ENCODE results near the gene ZCCHC14.
"Not testable (repeated sequence)": the region's sequence is repeated elsewhere in the genome, so short reads cannot be mapped to it uniquely, and the experiment has no call there.

ZCCHC14 gene

GRCh38 chr16:87491522-87492290 lies 1.1 kb downstream of the ZCCHC14 start:
- H3K4me3 ChIP-seq (ENCODE audit: low read depth, low read length): no peak overlapping the region
- no peak for DNase-seq (ENCODE audit: low read depth)
- TF ChIP-seq CTCF (IDR thresholded peaks at IDR 0.05; ENCODE audit: insufficient read depth, low read depth, low read length, missing control alignments): no peak

GRCh38 chr16:87490799-87491521 lies 1.9 kb downstream of the ZCCHC14 start:
- not testable (repeated sequence) for DNase-seq (ENCODE audit: low read depth); H3K4me3 ChIP-seq (ENCODE audit: low read depth, low read length)

- no peak for TF ChIP-seq CTCF (IDR thresholded peaks at IDR 0.05; ENCODE audit: insufficient read depth, low read depth, low read length, missing control alignments)
- DNase-seq (ENCODE audit: low read depth): no peak
- H3K4me3 ChIP-seq (ENCODE audit: low read depth, low read length): no peak overlapping the region
These were observed 2.6 kb downstream of the ZCCHC14 start for GRCh38 chr16:87490096-87490798.

- no peak for TF ChIP-seq CTCF (IDR thresholded peaks at IDR 0.05; ENCODE audit: insufficient read depth, low read depth, low read length, missing control alignments)
- no peak for DNase-seq (ENCODE audit: low read depth)
- no peak overlapping the region for H3K4me3 ChIP-seq (ENCODE audit: low read depth, low read length)
These were observed 3.3 kb downstream of the ZCCHC14 start for GRCh38 chr16:87489434-87490045.

GRCh38 chr16:87488960-87489359 lies 3.9 kb downstream of the ZCCHC14 start:
- H3K4me3 ChIP-seq (ENCODE audit: low read depth, low read length): not testable (repeated sequence)

GRCh38 chr16:87487361-87487924 lies 5.4 kb downstream of the ZCCHC14 start:
- no peak overlapping the region for H3K4me3 ChIP-seq (ENCODE audit: low read depth, low read length)
- TF ChIP-seq CTCF (IDR thresholded peaks at IDR 0.05; ENCODE audit: insufficient read depth, low read depth, low read length, missing control alignments): no peak
- no peak for DNase-seq (ENCODE audit: low read depth)

More at GRCh38 chr16:87488960-87489359, 3.9 kb downstream of the ZCCHC14 start:
- DNase-seq (ENCODE audit: low read depth): not testable (repeated sequence)

- H3K4me3 ChIP-seq (ENCODE audit: low read depth, low read length): no peak overlapping the region
- TF ChIP-seq CTCF (IDR thresholded peaks at IDR 0.05; ENCODE audit: insufficient read depth, low read depth, low read length, missing control alignments): no peak
- no peak for DNase-seq (ENCODE audit: low read depth)
These were observed 6.0 kb downstream of the ZCCHC14 start for GRCh38 chr16:87486713-87487247.

Measured in GM12865 (cell line).